SH-SY5Y (cell line): ENCODE data around the gene NELFCD.

ENCODE experiments used
- GATA2 ChIP-seq: IDR thresholded peaks from 2 replicates; pipeline ENCODE4 v1.6.1; 2011; ENCODE audit warnings: mild to moderate bottlenecking, low read depth, low read length
- GATA3 ChIP-seq: IDR thresholded peaks from 2 replicates; pipeline ENCODE4 v1.6.1; 2011; ENCODE audit warnings: low read depth, mild to moderate bottlenecking, low read length, moderate library complexity

- TF ChIP-seq GATA2 (no peak), GATA3 (no peak)
Measured at GRCh38 chr20:59002388-59002787, 21.3 kb downstream of the NELFCD start.
